ENCODE results near the gene BMPR1A.

- TF ChIP-seq CTCF (IDR thresholded peaks at IDR 0.05; ENCODE audit: low read depth, low read length, poor library complexity, severe bottlenecking) (no peak), EZH2phosphoT487 (IDR thresholded peaks at IDR 0.05; ENCODE audit: borderline replicate concordance, low read length) (no peak)
These were observed 206.5 kb downstream of the BMPR1A start for GRCh38 chr10:86962981-86963310.

Data from DOHH2 (cell line).